Stomach (tissue), 4 donors: Measurements from ENCODE around the gene PCDHB9.
"Not testable (repeated sequence)": the region's sequence is repeated elsewhere in the genome, so short reads cannot be mapped to it uniquely, and the experiment has no call there.

Experiments used
- CTCF ChIP-seq, 7 experiments: fragments of 450-650 bp in 4 of 7; fragments of 200-600 bp in 3 of 7; sonication (generic) in 3 of 7; IDR thresholded peaks; one replicate each; pipeline ENCODE4 v1.5.1; 2016 to 2019; ENCODE audit warnings: antibody characterized with exemption in 7 of 7, control low read depth in 2 of 7, mild to moderate bottlenecking in 1 of 7
- POLR2A ChIP-seq, 4 donors: fragments of 450-650 bp; IDR thresholded peaks; one replicate each; pipeline ENCODE4 v1.6.1; 2016; ENCODE audit warnings: antibody characterized with exemption in 4 of 4, control low read depth in 2 of 4, mild to moderate bottlenecking in 1 of 4, moderate library complexity in 1 of 4

- TF ChIP-seq CTCF, POLR2A (IDR thresholded peaks at IDR 0.05): not testable (repeated sequence)
Observed at GRCh38 chr5:141210849-141211248, 23.9 kb downstream of the PCDHB9 start.
